Thoracic aorta (tissue), 2 donors: ENCODE data around the gene AIM2. TPM values are rescaled to one million over a fixed set of nuclear protein-coding genes. Genes with fewer than 3 reads are reported as not detected.

Experiments used
- ATAC-seq: fragments of 150-250 bp; one replicate; pipeline ENCODE4 v1.8.0; 2017; ENCODE audit warnings: low read depth; ENCODE audit not compliant: insufficient number of reproducible peaks, low FRiP score
- DNase-seq: peaks from one replicate; pipeline ENCODE4 v3.0.0-alpha.2; 2020; ENCODE audit warnings: low spot score
- H3K27ac ChIP-seq, 2 donors: fragments of 200-600 bp; sonication (generic); 1 replicate in 1 of 2; 2 replicates in 1 of 2; pipeline ENCODE4 v1.5.1; 2016; ENCODE audit warnings: mild to moderate bottlenecking in 2 of 2, moderate library complexity in 2 of 2
- H3K27me3 ChIP-seq: fragments of 200-600 bp; sonication (generic); replicated peaks from 2 replicates; pipeline ENCODE4 v1.6.0; 2016; ENCODE audit warnings: mild to moderate bottlenecking; ENCODE audit not compliant: insufficient read depth
- H3K36me3 ChIP-seq: fragments of 200-600 bp; sonication (generic); one replicate; pipeline ENCODE4 v1.5.1; 2016
- H3K4me1 ChIP-seq, 2 donors: fragments of 200-600 bp; sonication (generic); 1 replicate in 1 of 2; 2 replicates in 1 of 2; pipeline versions ENCODE4 v1.5.1 to v1.6.0; 2016; ENCODE audit warnings: low read depth in 2 of 2, mild to moderate bottlenecking in 1 of 2; ENCODE audit not compliant: control insufficient read depth in 1 of 2
- H3K4me3 ChIP-seq: fragments of 200-600 bp; sonication (generic); 2 replicates; pipeline ENCODE4 v1.5.1; 2016; ENCODE audit warnings: mild to moderate bottlenecking
- H3K9me3 ChIP-seq: fragments of 200-600 bp; sonication (generic); 2 replicates; pipeline ENCODE4 v1.5.1; 2016
- CTCF ChIP-seq: fragments of 200-600 bp; sonication (generic); IDR thresholded peaks from one replicate; pipeline ENCODE4 v1.5.1; 2019; ENCODE audit warnings: antibody characterized with exemption
- total RNA-seq, 2 donors: library from RNA; depleted of rRNA; stranded (reverse); fragments of >200 nt; gene quantifications; one replicate each; pipeline versions ENCODE4 v1.1.0 to v1.2.3, GENCODE V29; 2016

Gene AIM2
- total RNA-seq, 2 donors from 2014 or later = 1.1 to 3.4 TPM

DNA sequence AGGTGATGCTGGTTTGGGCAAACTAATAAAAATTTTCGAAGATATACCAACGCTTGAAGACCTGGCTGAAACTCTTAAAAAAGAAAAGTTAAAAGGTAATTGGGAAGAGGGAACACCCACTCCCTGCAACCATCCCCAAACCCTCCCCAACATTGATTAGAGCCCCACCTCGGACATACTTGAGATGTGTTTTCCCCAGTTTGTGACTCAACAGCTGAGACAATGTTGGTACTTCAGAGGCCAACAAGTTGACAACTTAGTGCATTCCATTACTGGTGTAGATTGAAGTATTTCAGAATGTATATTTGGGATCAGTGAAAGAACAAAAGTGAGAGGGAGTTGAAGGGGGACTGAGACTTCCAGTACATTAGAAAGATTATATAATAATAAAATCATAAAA is 61.7 kb downstream of the AIM2 start:
- no peak for DNase-seq
- ATAC-seq = no peak
- Histone ChIP-seq H3K4me3 (no peak overlapping the region), H3K27ac (no peak overlapping the region), H3K36me3 (peaks cover 12% of the 10 kb centered on the region), H3K9me3 (no peaks in the 10 kb centered on the region), H3K27me3 (no peaks in the 10 kb centered on the region), H3K4me1 (peaks cover 5 to 23% of the 10 kb centered on the region in 2 donors)
- no peak for TF ChIP-seq CTCF

- no peak for TF ChIP-seq CTCF
- peak overlapping the region; percentile 78 for H3K4me3 ChIP-seq
- H3K27me3 ChIP-seq = no peaks in the 10 kb centered on the region
- DNase-seq (no peak), ATAC-seq (no peak)
- H3K4me1 ChIP-seq = peaks cover 9 to 27% of the 10 kb centered on the region in 2 donors
- H3K36me3 ChIP-seq = peaks cover 11% of the 10 kb centered on the region
- no peak overlapping the region for H3K27ac ChIP-seq
- no peaks in the 10 kb centered on the region for H3K9me3 ChIP-seq
These were observed 62.5 kb downstream of the AIM2 start for GRCh38 chr1:159014003-159014571.

DNA sequence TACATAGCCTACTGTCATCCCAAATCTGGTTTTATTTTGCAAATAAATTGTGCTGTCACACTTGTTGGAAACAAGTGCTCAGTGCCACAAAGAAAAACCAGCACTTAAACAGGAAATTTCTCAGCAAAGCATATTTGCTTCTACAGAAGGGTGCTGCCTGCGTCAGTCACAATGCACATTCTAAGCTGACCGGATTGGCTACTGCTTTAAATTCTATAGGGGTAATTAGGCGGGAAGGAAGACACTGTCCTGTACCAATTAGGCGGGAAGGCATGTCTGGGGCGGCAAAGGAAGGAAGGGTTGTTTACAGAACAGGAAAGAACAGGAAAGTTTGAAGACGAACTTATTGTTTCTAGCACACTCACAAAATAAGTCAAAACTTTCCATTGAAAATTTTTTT is 64.1 kb downstream of the AIM2 start:
- Histone ChIP-seq H3K4me3 (peak overlapping the region; percentile 78), H3K36me3 (peaks cover 7% of the 10 kb centered on the region), H3K27ac (peak overlapping the region in 1 of 2 donors; percentile 15), H3K27me3 (no peaks in the 10 kb centered on the region), H3K4me1 (peaks cover 12 to 32% of the 10 kb centered on the region in 2 donors), H3K9me3 (no peaks in the 10 kb centered on the region)
- ATAC-seq (no peak), DNase-seq (no peak)
- no peak for TF ChIP-seq CTCF

Other genes starting within 250 kb of the AIM2 start
- 10 to 100 TPM; 11.0 to 12.7 TPM for gene MNDA, start 245.4 kb downstream of the AIM2 start, total RNA-seq
- 1 to 10 TPM; 2.8 to 6.5 TPM for gene PYHIN1, start 145.2 kb downstream of the AIM2 start, total RNA-seq
- 100 to 1,000 TPM in 1 of 2 donors, 10 to 100 TPM in 1; 65.4 to 182 TPM for gene IFI16, start 66.9 kb downstream of the AIM2 start, total RNA-seq
- gene CADM3, start 94.8 kb upstream of the AIM2 start, total RNA-seq = 1 to 10 TPM; 7.2 to 8.7 TPM
- gene ACKR1, start 128.1 kb upstream of the AIM2 start, total RNA-seq = 100 to 1,000 TPM; 123 to 177 TPM
- 1 to 10 TPM; 2.7 to 2.8 TPM for gene FCER1A, start 225.6 kb upstream of the AIM2 start, total RNA-seq